Stomach (tissue), 9 donors: Measurements from ENCODE around the gene RANGRF. TPM values are rescaled to one million over a fixed set of nuclear protein-coding genes. Genes with fewer than 3 reads are reported as not detected.

Experiments
- DNase-seq, 2 donors: peaks; one replicate each; pipeline versions ENCODE4 v3.0.0 to v3.0.0-alpha.2; 2013 to 2019
- H3K27ac ChIP-seq, 5 donors: fragments of 200-600 bp in 4 of 5; sonication (generic) in 4 of 5; one replicate each; pipeline ENCODE4 v1.5.1; 2013 to 2019; ENCODE audit warnings: mild to moderate bottlenecking in 1 of 5, moderate library complexity in 1 of 5
- H3K27me3 ChIP-seq, 3 donors: fragments of 200-600 bp; sonication (generic); one replicate each; pipeline ENCODE4 v1.5.1; 2017 to 2019; ENCODE audit warnings: mixed run types in 1 of 3
- H3K36me3 ChIP-seq, 4 donors: fragments of 200-600 bp; sonication (generic); 1 replicate in 3 of 4; 2 replicates in 1 of 4; pipeline ENCODE4 v1.5.1; 2016 to 2019
- H3K4me1 ChIP-seq, 4 donors: fragments of 200-600 bp; sonication (generic); one replicate each; pipeline ENCODE4 v1.5.1; 2016 to 2019
- H3K4me3 ChIP-seq, 4 donors: fragments of 200-600 bp; sonication (generic) in 3 of 4; one replicate each; pipeline ENCODE4 v1.5.1; 2016 to 2019; ENCODE audit warnings: mild to moderate bottlenecking in 1 of 4
- H3K9me3 ChIP-seq, 4 donors: fragments of 200-600 bp; sonication (generic); one replicate each; pipeline ENCODE4 v1.5.1; 2016 to 2019
- CTCF ChIP-seq, 7 experiments: fragments of 450-650 bp in 4 of 7; fragments of 200-600 bp in 3 of 7; sonication (generic) in 3 of 7; IDR thresholded peaks; one replicate each; pipeline ENCODE4 v1.5.1; 2016 to 2019; ENCODE audit warnings: antibody characterized with exemption in 7 of 7, control low read depth in 2 of 7, mild to moderate bottlenecking in 1 of 7
- EP300 ChIP-seq: sonication (generic); formaldehyde crosslinking; IDR thresholded peaks from one replicate; pipeline ENCODE4 v1.6.1; 2017; ENCODE audit warnings: antibody characterized with exemption
- POLR2A ChIP-seq, 4 donors: fragments of 450-650 bp; IDR thresholded peaks; one replicate each; pipeline ENCODE4 v1.6.1; 2016; ENCODE audit warnings: antibody characterized with exemption in 4 of 4, control low read depth in 2 of 4, mild to moderate bottlenecking in 1 of 4, moderate library complexity in 1 of 4
- POLR2AphosphoS5 ChIP-seq, 3 donors: sonication (generic); formaldehyde crosslinking; IDR thresholded peaks; one replicate each; pipeline ENCODE4 v1.6.1; 2016; ENCODE audit warnings: antibody characterized with exemption in 3 of 3
- WGBS, 5 donors: extraction: QIAGEN DNeasy Blood & Tissue Kit in 3 of 5; methylation state at CpG; one replicate each; pipeline versions ENCODE4 v1.1.5 to v1.1.7; 2013 to 2018; 5-methylcytosine and 5-hydroxymethylcytosine counted together
- intact Hi-C: fragments of 100-400 bp; cut with DNase I; formaldehyde crosslinking; loops from one replicate; pipeline ENCODE4 v1.15.1; 2023; ENCODE audit warnings: low total_unique reads
- polyA plus RNA-seq, 3 donors: library from polyadenylated mRNA; stranded (reverse); fragments of 200-250 nt; gene quantifications; one replicate each; pipeline ENCODE4 v1.2.3, GENCODE V29; 2013
- total RNA-seq, 5 donors: library from RNA; depleted of rRNA; stranded (reverse); fragments of >200 nt; gene quantifications; one replicate each; pipeline versions ENCODE4 v1.1.0 to v1.2.3, GENCODE V29; 2014 to 2016
- donor health status: healthy with polysubstance abuse.
- donor health status: Bipolar disorder and iron deficiency.
- donor health status: healthy.

Gene RANGRF
- total and polyA plus RNA-seq, 8 donors = 2.9 to 59.2 (median 25.4) TPM; not detected in 1

DNA sequence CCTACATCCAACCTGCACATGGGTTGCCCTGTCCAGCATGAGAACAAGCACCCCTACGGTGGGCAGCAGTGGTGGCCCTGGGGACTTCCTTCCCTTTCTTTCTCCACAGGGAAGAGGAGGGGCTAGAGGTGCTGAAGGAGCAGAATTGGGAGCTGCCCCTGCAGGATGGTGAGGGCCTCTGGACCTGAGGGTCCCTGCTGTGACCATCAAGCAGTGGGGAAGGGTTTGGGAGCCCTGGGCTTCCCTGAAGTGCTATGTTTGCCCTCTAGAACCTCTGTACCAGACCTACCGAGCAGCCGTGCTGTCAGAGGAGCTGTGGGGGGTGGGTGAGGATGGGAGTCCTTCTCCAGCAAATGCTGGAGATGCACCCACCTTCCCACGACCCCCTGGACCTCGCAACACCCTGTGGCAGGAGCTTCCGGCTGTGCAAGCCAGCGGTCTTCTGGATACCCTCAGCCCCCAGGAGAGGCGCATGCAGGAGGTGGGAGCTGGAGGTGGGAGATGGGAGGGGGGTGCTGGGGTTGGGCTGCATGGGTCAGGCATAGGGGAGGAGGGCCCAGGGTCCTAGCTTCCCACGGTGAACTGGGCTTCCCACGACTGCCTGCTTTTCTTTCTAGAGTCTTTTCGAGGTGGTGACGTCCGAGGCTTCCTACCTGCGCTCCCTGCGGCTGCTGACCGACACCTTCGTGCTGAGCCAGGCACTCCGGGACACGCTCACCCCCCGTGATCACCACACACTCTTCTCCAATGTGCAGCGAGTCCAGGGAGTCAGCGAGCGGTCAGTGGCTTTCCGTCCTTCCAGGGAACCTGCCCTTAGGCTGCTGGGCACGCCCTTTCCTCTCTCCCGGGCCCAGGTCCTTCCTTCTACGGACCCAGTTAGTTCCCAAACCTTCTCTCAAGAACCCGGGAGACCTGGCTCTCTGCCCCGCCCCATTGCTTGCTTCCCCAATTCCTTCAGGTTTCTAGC lies 26.6 kb downstream of the RANGRF start:
- 11 to 24% (median 16%) methylated on average over 24 to 29 of the region's 29 CpGs for WGBS, 5 donors
- intact Hi-C loops = no loop called here
- H3K36me3 ChIP-seq = no peaks in the 10 kb centered on the region
- no peak for TF ChIP-seq POLR2A (IDR thresholded peaks at IDR 0.05)
- TF ChIP-seq CTCF (IDR thresholded peaks at IDR 0.05) = no peak
- TF ChIP-seq POLR2AphosphoS5 (IDR thresholded peaks at IDR 0.05) = no peak
- TF ChIP-seq EP300 = no peak
- no peak overlapping the region for H3K27ac ChIP-seq
- no peaks in the 10 kb centered on the region for H3K9me3 ChIP-seq
- peaks cover 0 to 87% (median 48%) of the 10 kb centered on the region in 3 donors for H3K27me3 ChIP-seq
- no peak overlapping the region for H3K4me3 ChIP-seq
- DNase-seq = peak; percentile 26 to 43
- peaks cover 7 to 16% (median 11%) of the 10 kb centered on the region in 4 donors for H3K4me1 ChIP-seq

DNA sequence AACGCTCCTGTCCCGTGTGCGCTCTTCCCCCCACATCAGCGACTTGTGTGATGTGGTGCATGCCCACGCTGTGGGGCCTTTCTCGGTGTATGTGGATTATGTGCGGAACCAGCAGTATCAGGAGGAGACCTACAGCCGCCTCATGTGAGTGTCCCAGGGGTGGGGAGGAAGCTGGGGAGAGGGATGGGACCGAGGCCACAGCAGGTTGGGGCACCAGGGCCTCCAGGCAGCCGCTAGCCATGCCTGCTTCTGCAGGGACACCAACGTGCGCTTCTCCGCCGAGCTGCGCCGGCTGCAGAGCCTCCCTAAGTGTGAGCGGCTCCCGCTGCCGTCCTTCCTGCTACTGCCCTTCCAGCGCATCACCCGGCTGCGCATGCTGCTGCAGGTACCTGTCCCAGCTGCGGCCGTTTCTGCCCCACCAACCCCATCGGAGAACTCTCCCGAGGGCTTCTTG lies 27.3 kb downstream of the RANGRF start:
- Histone ChIP-seq H3K27ac (no peak overlapping the region), H3K4me1 (peaks cover 7 to 16% (median 11%) of the 10 kb centered on the region in 4 donors), H3K4me3 (no peak overlapping the region), H3K27me3 (peaks cover 0 to 80% (median 41%) of the 10 kb centered on the region in 3 donors), H3K36me3 (no peaks in the 10 kb centered on the region), H3K9me3 (no peaks in the 10 kb centered on the region)
- intact Hi-C loops = no loop called here
- no peak for TF ChIP-seq POLR2A (IDR thresholded peaks at IDR 0.05)
- TF ChIP-seq POLR2AphosphoS5 (IDR thresholded peaks at IDR 0.05) = no peak
- no peak for TF ChIP-seq CTCF (IDR thresholded peaks at IDR 0.05)
- no peak for TF ChIP-seq EP300
- WGBS, 5 donors = 39 to 64% (median 46%) methylated on average over 13 to 26 of the region's 26 CpGs
- no peak for DNase-seq

DNA sequence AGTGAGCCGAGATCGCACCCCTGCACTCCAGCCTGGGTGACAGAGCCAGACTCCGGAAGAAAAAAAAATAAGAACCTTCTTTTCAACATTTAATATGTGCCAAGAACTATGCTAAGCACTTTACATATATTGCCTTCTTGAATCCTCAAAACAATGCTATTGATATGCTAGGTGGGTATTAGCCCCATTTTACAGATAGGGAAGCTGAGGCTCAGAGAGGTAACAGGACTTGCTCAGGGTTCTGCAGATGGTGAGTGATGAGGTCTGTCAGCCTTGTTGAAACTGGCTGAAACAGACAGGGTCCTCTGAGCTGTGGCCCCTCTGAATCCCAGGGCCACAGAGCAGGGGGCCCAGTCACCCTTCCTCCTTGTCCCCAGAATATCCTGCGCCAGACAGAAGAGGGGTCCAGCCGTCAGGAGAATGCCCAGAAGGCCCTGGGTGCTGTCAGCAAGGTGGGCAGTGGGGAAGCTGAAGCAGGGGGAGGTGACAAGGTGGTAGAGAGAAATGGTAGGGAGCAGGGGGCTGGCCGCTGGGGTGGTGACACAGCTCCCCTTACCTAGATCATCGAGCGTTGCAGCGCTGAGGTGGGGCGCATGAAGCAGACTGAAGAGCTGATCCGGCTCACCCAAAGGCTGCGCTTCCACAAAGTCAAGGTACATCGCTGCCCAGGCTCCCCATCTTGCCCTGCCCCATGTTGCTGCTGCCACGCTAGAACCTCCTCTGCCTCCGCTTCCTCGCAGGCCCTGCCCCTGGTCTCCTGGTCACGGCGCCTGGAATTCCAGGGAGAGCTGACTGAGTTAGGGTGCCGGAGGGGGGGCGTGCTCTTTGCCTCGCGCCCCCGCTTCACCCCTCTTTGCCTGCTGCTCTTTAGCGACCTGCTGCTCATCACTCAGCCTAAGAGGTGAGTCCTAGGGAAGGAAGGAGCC lies 29.8 kb downstream of the RANGRF start:
- TF ChIP-seq CTCF (IDR thresholded peaks at IDR 0.05) = no peak
- no peak for TF ChIP-seq EP300
- TF ChIP-seq POLR2AphosphoS5 (IDR thresholded peaks at IDR 0.05) = no peak
- TF ChIP-seq POLR2A (IDR thresholded peaks at IDR 0.05) = no peak
- Histone ChIP-seq H3K36me3 (no peaks in the 10 kb centered on the region), H3K4me1 (peaks cover 7 to 16% (median 11%) of the 10 kb centered on the region in 4 donors)

GRCh38 chr17:8320262-8320661 lies 31.8 kb downstream of the RANGRF start:
- Histone ChIP-seq H3K9me3 (no peaks in the 10 kb centered on the region), H3K4me3 (no peak overlapping the region), H3K36me3 (no peaks in the 10 kb centered on the region), H3K27ac (no peak overlapping the region), H3K4me1 (peaks cover under 1 to 9% (median 5%) of the 10 kb centered on the region in 4 donors), H3K27me3 (peaks cover 0 to 43% (median 9%) of the 10 kb centered on the region in 3 donors)
- DNase-seq = no peak
- TF ChIP-seq POLR2A (IDR thresholded peaks at IDR 0.05) (no peak), POLR2AphosphoS5 (IDR thresholded peaks at IDR 0.05) (no peak), EP300 (no peak), CTCF (IDR thresholded peaks at IDR 0.05) (no peak)
- intact Hi-C loops = no loop called here
- WGBS, 5 donors = 80 to 91% (median 90%) methylated on average over 4 of the region's 4 CpGs

More for the DNA sequence above, 29.8 kb downstream of the RANGRF start:
- H3K9me3 ChIP-seq = no peaks in the 10 kb centered on the region
- intact Hi-C loops = no loop called here
- H3K4me3 ChIP-seq = no peak overlapping the region
- H3K27me3 ChIP-seq = peaks cover 0 to 55% (median 19%) of the 10 kb centered on the region in 3 donors
- H3K27ac ChIP-seq = no peak overlapping the region
- no peak for DNase-seq
- 73 to 82% (median 80%) methylated on average over 15 to 24 of the region's 24 CpGs for WGBS, 5 donors
